HG03175 (cell line): Measurements from ENCODE around the gene PHTF2.
"Not testable (repeated sequence)": the region's sequence is repeated elsewhere in the genome, so short reads cannot be mapped to it uniquely, and the experiment has no call there.

Source experiments
- ATAC-seq: cut with Tn5 transposase; IDR thresholded peaks from one replicate; pipeline ENCODE4 v1.9.1; 2021; ENCODE audit warnings: mild to moderate bottlenecking, moderate library complexity; ENCODE audit not compliant: unreplicated experiment

PHTF2 gene

DNA sequence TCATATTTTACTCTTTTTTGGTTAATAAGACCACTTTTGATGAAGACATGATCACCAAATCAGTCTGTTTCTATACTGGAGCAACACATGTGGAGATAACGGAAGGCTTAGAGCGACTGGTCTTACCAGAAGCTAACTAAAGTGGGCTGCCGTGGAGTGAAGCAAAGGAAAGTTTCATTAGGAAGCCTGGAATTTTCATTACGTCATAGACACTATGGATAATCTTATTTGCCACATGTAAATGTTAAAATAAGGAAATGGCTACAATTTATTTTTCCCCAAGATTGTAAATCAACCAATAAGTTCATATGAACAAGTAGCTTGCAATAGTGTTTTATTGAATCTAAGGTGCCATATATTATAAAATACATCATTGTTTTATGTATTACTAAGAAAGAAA lies 185.4 kb downstream of the PHTF2 start:
- no peak for ATAC-seq

DNA sequence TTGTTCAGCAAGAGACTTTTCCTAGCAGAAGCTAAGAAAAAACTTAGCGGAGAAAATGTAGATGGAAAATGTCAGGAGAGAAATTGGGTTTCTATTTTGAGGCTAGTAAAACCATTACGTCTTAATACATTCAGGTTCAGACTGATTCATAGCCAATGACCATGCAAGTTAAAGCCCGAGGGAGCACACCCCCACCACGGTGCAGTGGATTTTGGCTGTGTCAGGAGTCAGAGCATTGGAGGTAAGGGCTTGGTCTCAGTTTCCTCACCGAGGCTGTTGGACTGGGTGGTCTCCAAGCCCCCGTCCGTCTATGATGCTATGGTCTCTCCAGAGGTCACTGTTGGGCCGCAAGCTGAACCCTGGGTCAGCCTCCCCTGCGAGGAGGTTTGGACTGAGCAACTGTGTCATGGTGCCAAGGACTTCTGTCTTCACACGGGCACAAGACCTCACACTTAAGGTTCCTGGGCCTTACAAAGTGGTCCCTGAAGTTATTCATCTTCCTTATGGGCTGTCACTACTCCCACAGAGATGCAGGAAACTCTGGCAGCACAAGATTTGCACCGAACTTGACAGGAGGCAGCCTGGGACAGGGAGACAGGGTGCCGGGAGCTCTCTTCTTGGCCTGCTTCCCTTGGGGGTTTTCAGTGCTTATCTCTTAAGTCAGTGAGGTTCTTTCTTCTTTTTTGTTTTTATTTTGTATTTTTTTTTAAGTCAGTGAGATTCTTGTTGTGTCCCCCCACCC lies 186.8 kb downstream of the PHTF2 start:
- no peak for ATAC-seq

GRCh38 chr7:77985974-77986339 lies 187.4 kb downstream of the PHTF2 start:
- ATAC-seq, result no peak

DNA sequence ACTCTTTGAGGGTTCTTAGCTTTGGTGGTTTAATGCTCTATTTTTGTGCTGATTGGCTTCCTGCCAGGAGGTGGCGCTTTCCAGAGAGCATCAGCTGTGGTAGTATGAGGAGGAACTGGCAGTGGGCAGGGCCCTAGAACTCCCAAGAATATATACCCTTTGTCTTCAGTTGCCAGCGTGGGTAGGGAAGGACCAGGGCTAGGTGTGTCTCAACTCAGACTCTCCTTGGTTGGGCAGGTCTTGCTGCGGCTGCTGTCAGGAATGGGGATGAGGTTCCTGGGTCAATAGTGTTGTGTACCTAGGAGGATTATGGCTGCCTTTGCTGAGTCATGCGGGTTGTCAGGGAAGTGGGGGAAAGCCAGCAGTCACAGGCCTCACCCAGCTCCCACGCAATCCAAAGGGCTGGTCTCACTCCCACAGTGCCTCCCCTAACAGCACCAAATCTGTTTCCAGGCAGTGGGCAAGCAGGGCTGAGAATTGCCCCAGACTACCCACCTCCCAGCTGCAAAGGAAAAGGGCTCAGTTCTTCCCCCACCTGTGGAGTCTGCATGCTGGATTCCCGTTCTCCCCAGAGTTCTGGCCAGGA lies 191.5 kb downstream of the PHTF2 start:
- ATAC-seq, result no peak

GRCh38 chr7:77991656-77992055 lies 193.1 kb downstream of the PHTF2 start:
- no peak for ATAC-seq

DNA sequence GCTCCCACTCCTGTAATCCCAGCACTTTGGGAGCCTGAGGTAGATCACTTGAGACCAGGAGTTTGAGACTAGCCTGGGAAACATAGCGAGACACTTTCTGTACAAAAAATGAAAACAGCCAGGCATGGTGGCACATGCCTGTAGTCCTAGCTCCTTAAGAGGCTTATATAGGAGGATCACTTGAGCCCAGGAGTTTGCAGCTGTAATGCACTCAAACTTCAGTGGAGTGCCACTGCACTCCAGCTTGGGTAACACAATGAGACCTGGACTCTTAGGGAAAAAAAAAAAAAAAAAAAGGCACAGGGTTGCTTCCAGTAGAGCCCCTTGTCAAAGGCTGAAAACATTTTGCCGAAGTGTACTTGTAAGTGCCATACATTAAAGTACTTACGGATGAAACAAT lies 195.3 kb downstream of the PHTF2 start:
- no peak for ATAC-seq

GRCh38 chr7:77995717-77996116 lies 197.1 kb downstream of the PHTF2 start:
- ATAC-seq, result no peak

GRCh38 chr7:77999168-77999567 lies 200.6 kb downstream of the PHTF2 start:
- not testable (repeated sequence) for ATAC-seq

DNA sequence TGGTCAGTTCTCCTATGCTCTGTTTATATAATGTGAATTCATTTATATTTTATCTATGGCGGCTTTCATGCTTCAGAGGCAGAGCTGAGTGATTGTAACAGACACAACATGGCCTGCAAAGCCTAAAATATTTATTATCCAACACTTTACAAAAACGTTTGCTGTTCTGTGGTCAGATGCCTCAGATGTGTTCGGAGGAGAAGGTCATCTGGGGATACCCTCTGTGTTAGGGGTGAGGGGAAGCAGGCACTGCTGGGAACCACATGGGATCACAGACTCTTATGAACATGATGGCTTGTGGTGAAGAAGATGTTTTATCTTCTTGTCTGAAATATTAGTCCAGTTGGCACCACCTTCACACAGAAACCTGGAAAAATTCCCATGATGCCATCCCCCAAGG lies 203.4 kb downstream of the PHTF2 start:
- ATAC-seq, result no peak

DNA sequence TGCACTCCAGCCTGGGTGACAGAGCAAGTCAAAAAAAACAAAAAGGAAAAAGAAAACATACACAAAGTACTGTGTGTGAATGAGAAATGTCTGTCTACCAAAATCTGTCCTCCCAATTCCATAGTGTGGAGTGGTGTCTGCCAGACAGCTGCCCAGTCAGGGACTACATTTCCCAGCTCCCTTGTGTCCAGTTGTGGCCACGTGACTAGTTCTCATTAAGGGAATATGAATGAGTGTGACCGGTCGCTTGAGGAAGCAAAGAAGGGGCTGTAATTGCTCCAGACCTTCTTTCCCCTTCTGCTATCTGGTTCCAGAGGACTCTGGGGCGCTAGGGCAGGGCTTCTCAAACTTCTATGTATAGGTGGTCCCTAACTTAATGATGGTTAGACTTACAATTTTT lies 204.1 kb downstream of the PHTF2 start:
- ATAC-seq, result no peak

GRCh38 chr7:78006063-78006755 lies 207.6 kb downstream of the PHTF2 start:
- no peak for ATAC-seq
